Measurements from ENCODE around the gene GBP5.
"Not testable (repeated sequence)": the region's sequence is repeated elsewhere in the genome, so short reads cannot be mapped to it uniquely, and the experiment has no call there.

The GBP5 gene

GRCh38 chr1:89280766-89281165 is 8.1 kb upstream of the GBP5 start:
- DNase-seq (ENCODE audit: low read depth, low spot score): no peak

- DNase-seq (ENCODE audit: low read depth, low spot score): no peak
These were observed 6.4 kb upstream of the GBP5 start for GRCh38 chr1:89279011-89279466.

GRCh38 chr1:89277725-89278124 is 5.1 kb upstream of the GBP5 start:
- DNase-seq (ENCODE audit: low read depth, low spot score): no peak

- no peak for DNase-seq (ENCODE audit: low read depth, low spot score)
These were observed 4.0 kb upstream of the GBP5 start for GRCh38 chr1:89276690-89277089.

GRCh38 chr1:89274411-89274857 is 1.8 kb upstream of the GBP5 start:
- peak; percentile 3 for DNase-seq (ENCODE audit: low read depth, low spot score)

GRCh38 chr1:89273324-89273778 is 691 bp upstream of the GBP5 start:
- no peak for DNase-seq (ENCODE audit: low read depth, low spot score)

GRCh38 chr1:89271341-89272015 is 1.2 kb downstream of the GBP5 start:
- DNase-seq (ENCODE audit: low read depth, low spot score): no peak

- DNase-seq (ENCODE audit: low read depth, low spot score): no peak
These were observed 2.2 kb downstream of the GBP5 start for GRCh38 chr1:89270423-89270822.

GRCh38 chr1:89269277-89269676 is 3.4 kb downstream of the GBP5 start:
- DNase-seq (ENCODE audit: low read depth, low spot score): no peak

- no peak for DNase-seq (ENCODE audit: low read depth, low spot score)
These were observed 10.0 kb downstream of the GBP5 start for GRCh38 chr1:89262643-89263042.

GRCh38 chr1:89261926-89262515 is 10.6 kb downstream of the GBP5 start:
- DNase-seq (ENCODE audit: low read depth, low spot score): no peak

- DNase-seq (ENCODE audit: low read depth, low spot score): no peak
These were observed 11.9 kb downstream of the GBP5 start for GRCh38 chr1:89260566-89261255.

- no peak for DNase-seq (ENCODE audit: low read depth, low spot score)
These were observed 12.6 kb downstream of the GBP5 start for GRCh38 chr1:89260042-89260441.

GRCh38 chr1:89259283-89259971 is 13.2 kb downstream of the GBP5 start:
- no peak for DNase-seq (ENCODE audit: low read depth, low spot score)

GRCh38 chr1:89257041-89257440 is 15.6 kb downstream of the GBP5 start:
- DNase-seq (ENCODE audit: low read depth, low spot score): no peak

GRCh38 chr1:89255581-89255980 is 17.1 kb downstream of the GBP5 start:
- DNase-seq (ENCODE audit: low read depth, low spot score): not testable (repeated sequence)

GRCh38 chr1:89254658-89255287 is 17.9 kb downstream of the GBP5 start:
- no peak for DNase-seq (ENCODE audit: low read depth, low spot score)

- no peak for DNase-seq (ENCODE audit: low read depth, low spot score)
These were observed 29.6 kb downstream of the GBP5 start for GRCh38 chr1:89243046-89243445.

Measured in smooth muscle cell of the brain vasculature (primary cell).